Measurements from ENCODE around the gene MT1G.
"Not testable (repeated sequence)": the region's sequence is repeated elsewhere in the genome, so short reads cannot be mapped to it uniquely, and the experiment has no call there.

DNA sequence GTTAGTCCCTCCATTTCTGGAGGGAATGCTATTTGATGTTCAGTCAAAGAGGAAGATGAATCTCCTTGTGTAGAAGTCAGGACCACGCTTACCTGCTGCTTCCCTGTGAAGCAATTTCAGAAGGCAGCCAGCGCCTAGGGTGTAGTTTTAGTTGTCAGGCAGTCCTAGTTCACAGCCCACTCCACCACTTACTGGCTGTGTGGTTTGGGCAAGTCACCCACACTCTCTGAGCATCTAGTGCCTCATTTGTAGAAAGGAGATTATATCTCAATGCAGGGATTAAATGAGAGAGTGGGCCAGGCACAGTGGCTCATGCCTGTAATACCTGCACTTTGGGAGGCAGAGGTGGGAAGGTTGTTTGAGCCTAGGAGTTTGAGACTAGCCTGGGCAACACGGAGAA lies 4.3 kb upstream of the MT1G start:
- TF ChIP-seq, protein P1, sequence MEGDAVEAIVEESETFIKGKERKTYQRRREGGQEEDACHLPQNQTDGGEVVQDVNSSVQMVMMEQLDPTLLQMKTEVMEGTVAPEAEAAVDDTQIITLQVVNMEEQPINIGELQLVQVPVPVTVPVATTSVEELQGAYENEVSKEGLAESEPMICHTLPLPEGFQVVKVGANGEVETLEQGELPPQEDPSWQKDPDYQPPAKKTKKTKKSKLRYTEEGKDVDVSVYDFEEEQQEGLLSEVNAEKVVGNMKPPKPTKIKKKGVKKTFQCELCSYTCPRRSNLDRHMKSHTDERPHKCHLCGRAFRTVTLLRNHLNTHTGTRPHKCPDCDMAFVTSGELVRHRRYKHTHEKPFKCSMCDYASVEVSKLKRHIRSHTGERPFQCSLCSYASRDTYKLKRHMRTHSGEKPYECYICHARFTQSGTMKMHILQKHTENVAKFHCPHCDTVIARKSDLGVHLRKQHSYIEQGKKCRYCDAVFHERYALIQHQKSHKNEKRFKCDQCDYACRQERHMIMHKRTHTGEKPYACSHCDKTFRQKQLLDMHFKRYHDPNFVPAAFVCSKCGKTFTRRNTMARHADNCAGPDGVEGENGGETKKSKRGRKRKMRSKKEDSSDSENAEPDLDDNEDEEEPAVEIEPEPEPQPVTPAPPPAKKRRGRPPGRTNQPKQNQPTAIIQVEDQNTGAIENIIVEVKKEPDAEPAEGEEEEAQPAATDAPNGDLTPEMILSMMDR (IDR thresholded peaks at IDR 0.05): not testable (repeated sequence)
- TF ChIP-seq POLR2A (IDR thresholded peaks at IDR 0.05): not testable (repeated sequence)

Data from adrenal gland (tissue), 5 donors.